A549 treated with Mapracorat at 1 μM for 4 hours (cell line): ENCODE measurements around the gene EDARADD. TPM values are rescaled to one million over a fixed set of nuclear protein-coding genes. Genes with fewer than 3 reads are reported as not detected.

Source experiments
- total RNA-seq: library from RNA; stranded (reverse); fragments of 200-300 nt; extraction: Qiagen RNA extraction; gene quantifications from 5 replicates; pipeline ENCODE4 v1.2.3, GENCODE V29; 2022

The EDARADD gene
- total RNA-seq: 2.8 to 4.2 TPM (median 3.4 TPM) in 5 replicates

DNA sequence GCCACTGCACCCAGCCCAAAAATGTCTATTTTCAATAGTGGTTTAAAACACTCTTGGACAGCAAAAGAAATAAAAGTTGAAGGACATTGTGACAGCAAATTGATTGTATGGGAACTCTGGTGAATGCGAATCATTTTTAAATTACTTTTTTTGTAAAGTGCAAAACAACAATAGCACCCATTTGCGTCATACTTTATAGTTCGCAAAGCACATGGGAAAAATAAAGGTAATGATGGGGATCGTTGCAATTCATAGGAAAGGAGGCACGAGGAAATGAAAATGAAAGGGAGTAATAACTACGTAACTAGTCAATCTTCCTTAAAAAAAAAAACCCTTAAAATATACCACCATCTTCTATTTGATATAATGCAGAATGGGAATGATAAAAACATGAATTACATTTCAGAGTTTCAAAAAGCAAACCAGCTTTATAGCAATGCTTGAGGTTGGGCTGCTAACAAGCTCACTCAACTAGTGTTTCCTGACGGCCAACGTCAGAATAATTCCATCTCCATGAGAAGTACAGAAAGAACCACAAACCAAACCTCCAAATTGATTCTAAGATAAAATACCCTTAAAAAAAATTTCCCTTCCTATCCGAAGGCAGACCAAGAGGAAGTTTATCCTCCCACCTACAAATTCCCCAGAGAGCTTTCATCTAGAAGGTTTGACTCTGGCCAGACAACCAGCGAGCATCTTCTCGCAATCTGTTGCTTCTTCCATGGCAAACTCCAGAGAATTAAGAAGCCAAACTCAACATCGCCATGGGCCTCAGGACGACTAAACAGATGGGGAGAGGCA, at the start of gene EDARADD:
EDARADD (plus strand) TSS at position 606 of the 801 bp plus-strand sequence; CDS start at position 765, 159 bp downstream.

GRCh38 chr1:236523704-236524141, 129.6 kb downstream of the EDARADD start, which contains the start of gene LGALS8:
Gene LGALS8 (plus strand): TSS chr1:236523982. CDS start chr1:236526071, 2,089 bp downstream.

Other genes with a start within 250 kb of the EDARADD start
- 2.7 to 3.4 TPM (median 2.8 TPM) in 5 replicates for gene ERO1B, start 112.3 kb upstream of the EDARADD start, total RNA-seq
- 27.9 to 38.1 TPM (median 31.8 TPM) in 5 replicates for gene LGALS8, start 129.7 kb downstream of the EDARADD start, total RNA-seq
- gene HEATR1, start 210.2 kb downstream of the EDARADD start, total RNA-seq: 21.8 to 27.8 TPM (median 25.4 TPM) in 5 replicates